Cardiac septum (tissue), 1 donor: Measurements from ENCODE around the gene ID3. TPM values are rescaled to one million over a fixed set of nuclear protein-coding genes. Genes with fewer than 3 reads are reported as not detected.
"Not testable (repeated sequence)": the region's sequence is repeated elsewhere in the genome, so short reads cannot be mapped to it uniquely, and the experiment has no call there.

Source experiments
- DNase-seq: peaks from one replicate; pipeline ENCODE4 v3.0.0-alpha.2; 2020; ENCODE audit warnings: low spot score
- intact Hi-C: fragments of 100-400 bp; cut with DNase I; formaldehyde crosslinking; loops from one replicate; pipeline ENCODE4 v1.14.0; 2022
- total RNA-seq: library from RNA; stranded (reverse); fragmentation: NEBNext Ultra II Directional; extraction: Animal tissue kit (Norgen Biotek cat#: 25700); gene quantifications from one replicate; pipeline ENCODE4 v1.2.1, GENCODE V29; 2021
- donor health status: DM: no; HTN: no; CAD: no.

ID3 gene
- total RNA-seq, 1 donor from 2014 or later: 126 TPM

- intact Hi-C loops: loop anchor here (1.0 kb wide), 1 partner anchor 21 kb away; no protein-coding TSS in a partner anchor
- DNase-seq: no peak
Measured at GRCh38 chr1:23555986-23556634, 3.2 kb downstream of the ID3 start.

DNA sequence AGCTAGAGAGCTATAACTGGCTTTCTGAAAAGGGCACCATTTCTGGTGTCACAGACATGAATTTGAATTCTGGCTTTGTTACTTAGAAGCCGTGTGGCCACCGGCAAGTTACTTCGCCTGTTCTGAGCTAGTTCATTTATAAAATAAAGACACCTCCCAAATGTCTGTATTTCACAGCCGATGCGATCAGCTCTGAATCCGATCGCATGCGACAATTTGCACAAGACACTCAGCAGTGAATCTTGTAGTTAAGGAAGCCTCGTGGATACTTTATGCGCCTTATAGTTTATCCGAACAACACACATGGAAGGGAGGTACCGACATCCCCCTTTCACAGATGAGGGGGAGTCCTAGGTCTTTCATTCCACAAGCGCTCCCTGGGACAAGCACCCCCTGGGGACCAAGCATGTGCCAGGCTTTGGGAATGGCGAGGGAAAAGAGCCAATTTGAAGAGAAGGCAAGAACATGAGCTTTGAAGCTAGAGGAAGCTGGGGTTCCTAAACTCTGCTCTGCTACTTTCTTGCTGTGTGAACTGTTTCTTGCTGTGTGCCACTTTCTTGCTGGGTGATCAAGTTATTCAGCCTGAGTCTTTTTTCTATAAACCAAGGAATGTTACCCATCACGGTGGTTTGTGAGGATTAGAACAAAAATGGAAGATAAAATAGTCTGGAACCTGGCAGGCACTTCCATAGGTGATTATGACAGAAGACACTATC is 3.9 kb downstream of the ID3 start:
- DNase-seq: no peak
- intact Hi-C loops: loop anchor here (1.0 kb wide), 1 partner anchor 22 kb away; no protein-coding TSS in a partner anchor

DNA sequence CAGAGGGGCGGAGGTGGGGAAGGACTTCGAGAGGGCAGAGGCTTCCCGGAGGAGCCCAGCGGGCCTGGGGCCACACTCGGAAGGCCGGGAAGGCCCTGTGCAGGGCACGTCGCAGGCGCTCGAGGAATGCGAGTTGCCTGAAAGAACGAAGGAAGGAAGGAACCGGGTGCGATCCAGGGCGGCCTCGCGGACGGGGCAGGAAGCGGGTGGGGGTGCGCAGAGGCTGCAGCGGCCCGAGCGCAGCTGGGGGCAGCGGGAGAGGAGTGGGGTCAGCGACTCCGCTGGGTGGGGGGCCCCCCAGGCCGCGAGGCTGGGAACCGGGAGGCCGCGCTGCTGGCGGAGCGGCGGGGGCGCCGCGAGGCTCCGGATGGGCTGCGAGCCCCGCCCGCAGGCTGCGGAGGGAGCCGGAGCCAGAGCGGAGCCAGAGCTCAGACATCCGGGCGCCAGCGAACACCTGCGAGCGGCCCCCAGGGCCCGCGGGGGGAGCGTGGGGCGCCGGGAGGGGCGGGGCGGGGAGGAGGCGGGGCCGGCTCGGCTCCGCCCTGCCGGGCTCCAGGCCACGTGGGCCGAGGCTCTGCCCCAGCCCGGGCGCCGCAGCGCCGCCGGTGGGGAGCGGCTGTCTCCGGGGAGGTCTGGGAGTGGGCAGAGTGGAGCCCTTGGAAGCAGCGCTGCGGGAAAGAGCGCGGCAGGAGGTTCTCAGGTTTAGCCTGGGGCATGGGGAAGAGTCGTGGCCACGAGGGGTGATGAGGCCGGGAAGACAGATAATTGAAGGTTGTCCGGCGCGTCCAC is 4.6 kb downstream of the ID3 start:
- DNase-seq: peak; percentile 96
- intact Hi-C loops: loop anchor here (1.0 kb wide), 1 partner anchor 23 kb away; no protein-coding TSS in a partner anchor

- DNase-seq: no peak
- intact Hi-C loops: no loop called here
Measured at GRCh38 chr1:23554127-23554480, 5.2 kb downstream of the ID3 start.

DNA sequence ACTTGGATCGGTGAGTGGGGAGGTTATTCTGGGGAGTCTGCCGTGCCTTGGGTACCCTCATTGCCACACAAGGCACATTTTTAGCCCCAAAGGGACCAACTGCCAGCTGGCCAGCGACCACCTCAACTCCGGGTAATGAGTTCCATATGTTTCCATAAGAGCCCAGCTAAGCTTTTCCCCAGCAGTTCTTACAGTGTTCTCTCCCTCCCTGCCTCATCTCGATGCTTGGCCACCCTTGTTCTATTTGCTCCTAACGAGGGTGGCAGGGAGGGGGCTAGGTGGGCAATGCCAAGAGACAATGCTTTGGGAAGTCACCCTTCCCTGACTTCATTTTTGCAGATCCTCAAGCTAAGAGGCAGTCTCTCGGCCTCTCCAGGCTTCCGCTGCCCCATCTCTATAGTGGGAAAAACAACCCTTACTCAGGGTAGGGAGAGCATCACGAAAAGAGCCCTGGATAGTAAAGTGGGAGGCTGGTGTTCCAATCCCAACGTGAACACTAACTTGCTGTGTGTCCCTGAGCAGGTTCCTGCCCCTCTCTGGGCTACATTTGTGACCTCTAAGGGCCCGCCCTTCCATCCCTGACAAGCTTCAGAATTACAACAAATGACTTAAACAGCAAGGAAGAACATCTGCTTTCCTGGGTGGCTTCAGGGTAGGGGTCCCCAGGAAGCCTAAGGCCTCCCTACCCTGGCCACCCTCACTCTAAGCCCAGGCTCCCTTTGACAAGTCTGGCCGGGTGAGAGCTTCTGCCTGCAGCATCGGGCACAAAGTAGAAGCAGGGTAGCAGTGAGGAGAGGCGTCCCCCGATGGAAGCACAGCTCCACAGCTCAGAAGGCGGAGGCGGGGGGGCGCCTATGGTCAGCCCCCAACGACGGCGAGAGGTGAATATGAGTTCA is 5.8 kb downstream of the ID3 start:
- intact Hi-C loops: no loop called here
- no peak for DNase-seq

DNA sequence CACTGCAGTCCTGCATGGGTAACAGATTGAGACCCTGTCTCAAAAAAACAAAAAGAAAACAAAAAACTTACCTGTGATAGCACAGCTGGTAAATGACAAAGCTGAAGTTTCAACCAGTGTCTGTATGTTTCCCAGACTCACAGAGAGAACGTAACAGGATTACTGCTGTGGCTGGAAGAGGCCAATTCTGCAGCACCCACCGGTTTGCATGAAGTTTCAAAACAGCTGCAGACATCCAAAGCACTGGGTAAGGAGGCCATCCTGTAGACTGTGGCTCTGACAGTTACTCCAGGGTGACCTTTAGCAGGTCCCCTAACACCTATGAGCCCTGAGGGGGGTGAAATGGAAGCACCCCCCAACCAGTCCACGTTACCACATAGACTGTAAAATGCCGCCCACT is 7.5 kb downstream of the ID3 start:
- no peak for DNase-seq
- intact Hi-C loops: no loop called here

- no peak for DNase-seq
- intact Hi-C loops: loop anchor here (10.0 kb wide), 1 partner anchor 196 kb away; the partner anchor contains the start of gene ELOA
Measured at GRCh38 chr1:23548704-23549143, 10.6 kb downstream of the ID3 start.

DNA sequence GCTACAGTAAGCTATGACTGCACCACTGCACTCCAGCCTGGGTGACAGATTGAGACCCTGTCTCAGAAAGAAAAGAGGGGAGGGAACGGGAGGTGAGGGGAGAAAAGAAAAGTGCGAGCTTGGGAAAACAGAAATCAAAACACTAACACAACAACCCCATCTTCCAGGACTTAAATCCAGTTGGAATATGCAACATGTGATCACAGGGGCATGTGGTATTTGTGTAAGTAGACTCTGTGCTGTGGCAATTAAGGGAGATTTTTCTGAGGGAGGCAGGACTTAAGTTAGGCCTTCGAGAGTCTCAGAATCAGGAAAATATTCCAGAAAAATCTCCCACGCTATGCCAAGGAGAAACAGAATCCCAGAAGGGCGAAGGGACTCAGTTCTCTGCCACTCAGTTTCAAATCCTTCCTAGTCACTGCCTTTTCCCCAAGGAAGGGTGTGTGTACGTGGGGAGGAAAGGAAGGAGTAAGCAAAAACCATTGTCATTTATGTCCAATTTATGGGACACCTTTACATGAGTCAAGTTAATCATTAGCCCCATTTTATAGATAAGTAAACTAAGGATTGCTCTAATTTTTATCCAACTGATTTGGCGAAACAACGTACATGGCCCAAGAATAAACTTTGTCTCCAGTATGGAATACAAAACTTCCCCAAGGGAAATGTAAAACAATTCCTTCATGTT is 12.3 kb downstream of the ID3 start:
- no peak for DNase-seq
- intact Hi-C loops: loop anchor here (10.0 kb wide), 1 partner anchor 198 kb away; the partner anchor contains the start of gene ELOA

DNA sequence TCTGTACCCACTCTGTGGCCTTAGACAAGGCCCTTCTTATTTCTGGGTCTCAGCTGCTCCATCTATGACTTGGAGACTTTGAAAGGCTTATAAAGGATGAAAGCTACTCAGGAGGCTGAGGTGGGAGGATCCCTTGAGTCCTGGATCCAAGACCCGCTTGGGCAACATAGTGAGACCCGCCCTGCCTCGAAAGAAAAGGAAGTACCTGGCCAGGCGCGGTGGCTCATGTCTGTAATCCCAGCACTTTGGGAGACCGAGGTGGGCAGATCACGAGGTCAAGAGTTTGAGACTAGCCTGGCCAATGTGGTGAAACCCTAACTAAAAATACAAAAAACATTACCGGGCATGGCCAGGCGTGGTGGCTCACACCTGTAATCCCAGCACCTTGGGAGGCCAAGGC is 13.4 kb downstream of the ID3 start:
- intact Hi-C loops: loop anchor here (10.0 kb wide), 1 partner anchor 199 kb away; the partner anchor contains the start of gene ELOA
- DNase-seq: no peak

GRCh38 chr1:23544444-23545389 is 14.6 kb downstream of the ID3 start:
- intact Hi-C loops: loop anchor here (1.0 to 10.0 kb wide), 2 partner anchors 93 to 200 kb away; partner anchors contain the start of gene ELOA
- peak; percentile 85 for DNase-seq

GRCh38 chr1:23543707-23544443 is 15.4 kb downstream of the ID3 start:
- intact Hi-C loops: loop anchor here (1.0 to 10.0 kb wide), 2 partner anchors 93 to 201 kb away; partner anchors contain the start of gene ELOA
- no peak for DNase-seq

DNA sequence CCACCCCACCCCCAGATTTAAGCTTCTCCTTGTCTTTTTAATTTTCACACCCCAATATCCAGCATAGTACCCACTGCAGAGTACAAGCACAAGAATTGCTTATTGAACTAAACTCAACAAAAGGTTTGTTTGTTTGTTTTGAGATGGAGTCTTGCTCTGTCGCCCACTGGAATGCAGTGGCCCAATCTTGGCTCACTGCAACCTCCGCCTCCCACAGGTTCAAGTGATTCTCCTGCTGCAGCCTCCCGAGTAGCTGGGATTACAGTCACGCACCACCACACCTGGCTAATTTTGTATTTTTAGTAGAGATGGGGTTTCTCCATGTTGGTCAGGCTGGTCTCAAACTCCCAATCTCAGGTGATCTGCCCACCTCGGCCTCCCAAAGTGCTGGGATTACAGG is 16.4 kb downstream of the ID3 start:
- not testable (repeated sequence) for DNase-seq
- intact Hi-C loops: loop anchor here (10.0 kb wide), 1 partner anchor 202 kb away; the partner anchor contains the start of gene ELOA

DNA sequence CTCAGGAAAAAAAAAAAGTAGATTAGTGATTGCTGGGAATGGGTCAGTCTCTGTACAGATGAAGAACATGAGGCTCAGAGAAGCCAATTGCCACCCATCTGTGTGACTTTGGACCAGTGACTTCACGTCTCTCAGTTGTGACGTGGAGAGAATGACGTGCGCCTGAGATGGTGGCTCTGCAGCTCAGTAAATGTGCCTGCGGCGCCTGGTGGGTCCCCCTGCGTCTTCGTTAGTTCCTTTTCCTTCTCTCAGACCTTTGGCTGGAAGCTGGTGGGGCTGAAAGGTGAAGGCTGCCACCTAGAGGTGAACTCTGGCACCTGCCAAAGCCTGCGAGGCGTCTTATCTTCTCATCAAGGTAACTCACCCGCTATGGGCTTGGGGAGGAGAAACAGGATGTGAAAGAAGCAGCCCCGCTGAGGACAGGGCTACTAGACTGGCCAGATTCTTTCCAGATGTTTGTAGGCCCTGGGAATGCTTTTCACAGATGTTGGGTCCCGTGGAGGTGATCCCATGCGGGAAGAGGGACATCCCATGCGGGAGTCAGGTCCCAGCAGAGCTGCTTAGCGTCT is 19.5 kb downstream of the ID3 start:
- DNase-seq: peak; percentile 94
- intact Hi-C loops: loop anchor here (2.0 to 10.0 kb wide), 3 partner anchors 43 to 205 kb away; partner anchors contain the start of genes ELOA and TCEA3

- no peak for DNase-seq
- intact Hi-C loops: loop anchor here (10.0 kb wide), 1 partner anchor 113 kb away; the partner anchor contains the start of gene TCEA3
Measured at GRCh38 chr1:23537296-23537973, 21.9 kb downstream of the ID3 start.

GRCh38 chr1:23533246-23534023 is 25.9 kb downstream of the ID3 start:
- intact Hi-C loops: loop anchor here (10.0 kb wide), 1 partner anchor 109 kb away; the partner anchor contains the start of gene TCEA3
- no peak for DNase-seq
